ENCODE results near the gene PLPPR5.

The PLPPR5 gene

GRCh38 chr1:98926597-98926996 is 78.1 kb downstream of the PLPPR5 start:
- H3K4me2 ChIP-seq (ENCODE audit: insufficient read depth, low read length): no peak overlapping the region
- H3K36me3 ChIP-seq (ENCODE audit: insufficient read depth, low read length): no peaks in the 10 kb centered on the region
- no peak overlapping the region for H3K9ac ChIP-seq (ENCODE audit: low read depth, low read length)
- ATAC-seq (ENCODE audit: insufficient read depth, low read depth) (no peak), DNase-seq (no peak)
- no peaks in the 10 kb centered on the region for H3K79me2 ChIP-seq (ENCODE audit: insufficient read depth, low read length)
- H4K20me1 ChIP-seq (ENCODE audit: insufficient read depth, low read length): no peaks in the 10 kb centered on the region
- no peaks in the 10 kb centered on the region for H3K9me3 ChIP-seq (ENCODE audit: insufficient read depth, low read length, severe bottlenecking)
- H3K4me1 ChIP-seq (ENCODE audit: insufficient read depth, low read length): no peaks in the 10 kb centered on the region
- H3K27ac ChIP-seq (ENCODE audit: low read length): no peak overlapping the region
- no peak overlapping the region for H3K4me3 ChIP-seq (ENCODE audit: low read depth in 1 of 2, low read length in 2 of 2)
- TF ChIP-seq EZH2 (IDR thresholded peaks at IDR 0.05; ENCODE audit: borderline replicate concordance, low read depth, low read length, severe bottlenecking): no peak
- TF ChIP-seq CTCF (IDR thresholded peaks at IDR 0.05; ENCODE audit: borderline replicate concordance, extremely low read depth, low read length, poor library complexity, severe bottlenecking): no peak
- no peaks in the 10 kb centered on the region for H3K27me3 ChIP-seq (ENCODE audit: insufficient read depth, low read length, poor library complexity)
- no peak overlapping the region for H2AFZ ChIP-seq (ENCODE audit: low read depth, low read length)

- ATAC-seq (ENCODE audit: insufficient read depth, low read depth) (no peak), DNase-seq (no peak)
- H2AFZ ChIP-seq (ENCODE audit: low read depth, low read length): no peak overlapping the region
- no peaks in the 10 kb centered on the region for H3K27me3 ChIP-seq (ENCODE audit: insufficient read depth, low read length, poor library complexity)
- H3K4me1 ChIP-seq (ENCODE audit: insufficient read depth, low read length): no peaks in the 10 kb centered on the region
- no peaks in the 10 kb centered on the region for H3K36me3 ChIP-seq (ENCODE audit: insufficient read depth, low read length)
- no peak overlapping the region for H3K4me2 ChIP-seq (ENCODE audit: insufficient read depth, low read length)
- H3K9me3 ChIP-seq (ENCODE audit: insufficient read depth, low read length, severe bottlenecking): no peaks in the 10 kb centered on the region
- H4K20me1 ChIP-seq (ENCODE audit: insufficient read depth, low read length): no peaks in the 10 kb centered on the region
- H3K4me3 ChIP-seq (ENCODE audit: low read depth in 1 of 2, low read length in 2 of 2): no peak overlapping the region
- TF ChIP-seq EZH2 (IDR thresholded peaks at IDR 0.05; ENCODE audit: borderline replicate concordance, low read depth, low read length, severe bottlenecking): no peak
- TF ChIP-seq CTCF (IDR thresholded peaks at IDR 0.05; ENCODE audit: borderline replicate concordance, extremely low read depth, low read length, poor library complexity, severe bottlenecking): no peak
- no peaks in the 10 kb centered on the region for H3K79me2 ChIP-seq (ENCODE audit: insufficient read depth, low read length)
- no peak overlapping the region for H3K27ac ChIP-seq (ENCODE audit: low read length)
- no peak overlapping the region for H3K9ac ChIP-seq (ENCODE audit: low read depth, low read length)
Measured at GRCh38 chr1:98924977-98925376, 79.7 kb downstream of the PLPPR5 start.

DNA sequence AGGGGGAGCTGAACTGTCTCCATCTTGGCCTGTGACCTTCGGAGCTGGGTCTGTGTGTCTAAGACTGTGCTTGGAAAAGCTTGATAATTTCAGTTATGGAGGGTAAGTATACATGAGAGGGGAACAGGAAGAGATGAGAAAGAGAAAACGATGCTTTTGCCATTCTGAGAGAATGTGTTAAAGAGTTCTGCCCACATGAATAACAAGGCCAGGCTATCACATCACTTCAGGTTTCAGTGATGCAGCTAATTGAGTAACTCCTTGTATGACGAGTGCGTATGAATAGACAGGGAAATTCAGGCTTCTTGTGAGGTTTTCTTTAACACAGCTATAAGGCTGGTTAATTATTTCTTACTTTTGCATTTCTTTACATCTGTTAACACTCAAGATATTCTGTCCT is 81.0 kb downstream of the PLPPR5 start:
- Histone ChIP-seq H3K9ac (ENCODE audit: low read depth, low read length) (no peak overlapping the region), H3K79me2 (ENCODE audit: insufficient read depth, low read length) (no peaks in the 10 kb centered on the region), H2AFZ (ENCODE audit: low read depth, low read length) (no peak overlapping the region), H3K27me3 (ENCODE audit: insufficient read depth, low read length, poor library complexity) (no peaks in the 10 kb centered on the region), H3K4me3 (ENCODE audit: low read depth in 1 of 2, low read length in 2 of 2) (no peak overlapping the region), H3K9me3 (ENCODE audit: insufficient read depth, low read length, severe bottlenecking) (no peaks in the 10 kb centered on the region), H3K4me2 (ENCODE audit: insufficient read depth, low read length) (no peak overlapping the region), H3K27ac (ENCODE audit: low read length) (no peak overlapping the region), H3K36me3 (ENCODE audit: insufficient read depth, low read length) (no peaks in the 10 kb centered on the region), H4K20me1 (ENCODE audit: insufficient read depth, low read length) (no peaks in the 10 kb centered on the region), H3K4me1 (ENCODE audit: insufficient read depth, low read length) (no peaks in the 10 kb centered on the region)
- ATAC-seq (ENCODE audit: insufficient read depth, low read depth): no peak
- DNase-seq: no peak
- TF ChIP-seq CTCF (IDR thresholded peaks at IDR 0.05; ENCODE audit: borderline replicate concordance, extremely low read depth, low read length, poor library complexity, severe bottlenecking) (no peak), EZH2 (IDR thresholded peaks at IDR 0.05; ENCODE audit: borderline replicate concordance, low read depth, low read length, severe bottlenecking) (no peak)

DNA sequence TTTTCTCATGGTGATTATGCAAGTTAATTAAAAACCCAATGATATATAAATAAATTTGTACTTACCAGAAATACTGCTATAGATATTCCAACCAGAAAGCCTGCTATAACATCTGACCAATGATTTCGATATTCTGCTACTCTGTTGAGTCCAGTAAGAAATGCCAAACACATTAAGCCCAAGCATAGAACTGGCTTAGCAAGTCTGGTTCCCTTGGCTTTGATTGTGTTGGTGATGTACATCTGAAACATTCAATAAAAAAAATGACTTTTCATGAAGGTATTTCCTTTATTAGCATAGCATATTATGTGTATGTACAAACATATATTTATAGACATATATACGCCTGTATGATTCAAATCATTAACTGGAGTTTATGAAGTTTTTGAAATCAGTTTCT is 82.8 kb downstream of the PLPPR5 start:
- Histone ChIP-seq H3K4me2 (ENCODE audit: insufficient read depth, low read length) (no peak overlapping the region), H4K20me1 (ENCODE audit: insufficient read depth, low read length) (no peaks in the 10 kb centered on the region), H3K9ac (ENCODE audit: low read depth, low read length) (no peak overlapping the region), H3K27me3 (ENCODE audit: insufficient read depth, low read length, poor library complexity) (no peaks in the 10 kb centered on the region), H3K4me1 (ENCODE audit: insufficient read depth, low read length) (no peaks in the 10 kb centered on the region), H3K36me3 (ENCODE audit: insufficient read depth, low read length) (no peaks in the 10 kb centered on the region), H2AFZ (ENCODE audit: low read depth, low read length) (no peak overlapping the region), H3K79me2 (ENCODE audit: insufficient read depth, low read length) (no peaks in the 10 kb centered on the region), H3K9me3 (ENCODE audit: insufficient read depth, low read length, severe bottlenecking) (no peaks in the 10 kb centered on the region), H3K27ac (ENCODE audit: low read length) (no peak overlapping the region), H3K4me3 (ENCODE audit: low read depth in 1 of 2, low read length in 2 of 2) (no peak overlapping the region)
- TF ChIP-seq EZH2 (IDR thresholded peaks at IDR 0.05; ENCODE audit: borderline replicate concordance, low read depth, low read length, severe bottlenecking) (no peak), CTCF (IDR thresholded peaks at IDR 0.05; ENCODE audit: borderline replicate concordance, extremely low read depth, low read length, poor library complexity, severe bottlenecking) (no peak)
- DNase-seq (no peak), ATAC-seq (ENCODE audit: insufficient read depth, low read depth) (no peak)

Data from DND-41 (cell line).